Stimulated activated CD4-positive, alpha-beta T cell treated with anti-CD3 and anti-CD28 coated beads, Interleukin-2, amount 100 ng/mL, for 24 hours (primary cell): ENCODE measurements around the gene TMEM171.

Experiments
- DNase-seq, 2 donors: peaks; one replicate each; pipeline ENCODE4 v3.0.0-alpha.2; 2020

Gene TMEM171, protein sequence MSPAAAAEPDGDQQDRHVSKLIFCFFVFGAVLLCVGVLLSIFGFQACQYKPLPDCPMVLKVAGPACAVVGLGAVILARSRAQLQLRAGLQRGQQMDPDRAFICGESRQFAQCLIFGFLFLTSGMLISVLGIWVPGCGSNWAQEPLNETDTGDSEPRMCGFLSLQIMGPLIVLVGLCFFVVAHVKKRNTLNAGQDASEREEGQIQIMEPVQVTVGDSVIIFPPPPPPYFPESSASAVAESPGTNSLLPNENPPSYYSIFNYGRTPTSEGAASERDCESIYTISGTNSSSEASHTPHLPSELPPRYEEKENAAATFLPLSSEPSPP

DNA sequence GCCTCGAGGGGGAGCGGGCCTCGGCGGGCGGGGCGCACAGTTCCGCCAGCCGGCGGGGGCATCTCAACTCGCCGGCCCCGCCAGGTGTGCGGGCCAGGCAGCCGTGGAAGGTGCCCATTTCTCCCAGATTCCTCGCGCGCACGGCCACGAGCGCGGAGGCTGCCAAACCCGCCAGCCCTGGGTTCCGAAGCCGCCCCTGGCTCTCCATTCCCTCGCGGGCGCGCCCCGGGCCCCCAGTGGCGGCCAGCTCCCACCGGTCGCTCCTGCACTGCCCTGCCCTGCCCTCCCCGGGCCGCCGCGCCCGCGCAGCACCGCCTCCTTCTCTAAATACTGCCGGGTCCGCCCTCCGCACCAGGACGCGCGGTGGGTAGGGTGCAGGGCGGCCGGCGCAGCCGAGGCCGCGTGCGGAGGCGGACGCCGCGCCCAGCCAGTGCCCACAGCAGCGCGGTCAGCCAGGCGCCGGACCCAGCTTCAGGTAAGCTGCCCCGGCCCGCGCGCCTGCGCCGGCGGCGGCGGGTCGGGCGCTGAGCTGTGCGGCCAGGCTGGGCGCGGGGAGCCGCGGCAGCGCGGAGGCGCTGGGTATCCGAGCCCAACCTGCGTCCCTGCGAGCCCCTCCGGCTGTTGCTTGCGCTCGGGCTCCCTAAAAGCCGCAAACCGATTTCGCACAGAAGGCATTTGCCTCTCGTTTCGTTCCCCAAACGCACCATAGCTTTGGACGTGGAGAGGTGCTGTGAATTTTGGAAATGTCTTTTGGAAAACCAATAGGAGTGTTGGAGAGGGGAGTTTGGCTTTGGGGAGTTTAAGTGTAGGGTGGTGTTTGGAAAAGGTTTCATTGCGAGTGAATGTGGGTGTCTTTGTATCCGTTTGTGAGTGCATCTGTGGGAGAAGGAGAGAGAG, at the start of gene TMEM171:
TMEM171 (plus strand) TSS at position 354 of the 897 bp plus-strand sequence. CDS start 2,799 bp downstream, outside the sequence.
- peak in 1 of 2 donors; percentile 18 for DNase-seq

DNA sequence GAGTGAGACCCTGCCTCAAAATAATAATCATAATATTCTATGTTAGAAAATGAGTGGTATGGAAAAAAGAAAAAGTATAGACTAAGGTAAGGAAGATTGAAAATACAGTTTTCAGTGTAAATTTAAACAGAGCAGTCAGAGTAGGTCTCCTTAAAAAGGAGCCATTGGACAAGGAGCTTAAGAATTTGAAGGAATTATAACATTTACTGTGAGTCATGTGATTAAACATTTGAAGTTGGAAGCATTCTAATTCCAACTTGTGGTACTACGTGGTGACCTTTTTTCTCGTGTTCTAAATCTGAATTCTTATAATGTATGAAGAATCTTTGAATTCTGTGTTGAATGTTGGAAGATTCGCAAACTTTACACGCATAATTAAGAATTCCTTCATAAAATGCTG, 39.3 kb upstream of the TMEM171 start:
- no peak for DNase-seq

DNA sequence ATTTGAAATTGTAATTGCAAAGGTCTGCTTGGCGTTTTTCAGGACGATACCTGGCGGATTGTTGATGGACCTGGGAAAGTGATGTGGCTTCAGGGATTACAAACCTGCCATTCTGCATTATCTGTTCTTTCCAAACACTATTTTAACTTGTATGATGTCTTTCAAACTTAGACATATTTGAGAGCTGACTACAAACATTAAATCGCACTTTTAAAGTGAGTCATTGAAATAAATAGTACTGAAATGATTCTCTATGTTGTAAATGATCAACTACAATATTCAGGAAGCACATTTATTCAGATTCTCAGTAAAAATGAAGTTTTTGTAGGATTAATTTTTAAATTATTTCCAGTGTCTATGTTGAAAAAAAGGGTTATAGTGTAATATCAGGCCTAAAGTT, 32.3 kb upstream of the TMEM171 start:
- no peak for DNase-seq

DNA sequence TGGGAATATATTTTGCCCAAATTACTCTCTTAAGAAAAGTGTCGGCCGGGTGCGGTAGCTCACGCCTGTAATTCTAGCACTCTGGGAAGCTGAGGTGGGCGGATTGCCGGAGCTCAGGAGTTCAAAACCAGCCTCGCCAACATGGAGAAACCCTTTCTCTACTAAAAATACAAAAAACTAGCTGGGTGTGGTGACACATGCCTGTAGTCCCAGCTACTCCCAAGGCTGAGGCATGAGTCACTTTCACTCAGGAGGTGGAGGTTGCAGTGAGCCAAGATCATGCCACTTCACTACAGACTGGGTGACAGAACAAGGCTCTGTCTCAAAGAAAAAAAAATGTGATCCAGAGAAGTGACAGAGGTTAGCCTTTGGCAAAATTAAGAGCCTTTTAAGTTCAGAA, 26.4 kb upstream of the TMEM171 start:
- DNase-seq: peak in 1 of 2 donors; percentile 4

DNA sequence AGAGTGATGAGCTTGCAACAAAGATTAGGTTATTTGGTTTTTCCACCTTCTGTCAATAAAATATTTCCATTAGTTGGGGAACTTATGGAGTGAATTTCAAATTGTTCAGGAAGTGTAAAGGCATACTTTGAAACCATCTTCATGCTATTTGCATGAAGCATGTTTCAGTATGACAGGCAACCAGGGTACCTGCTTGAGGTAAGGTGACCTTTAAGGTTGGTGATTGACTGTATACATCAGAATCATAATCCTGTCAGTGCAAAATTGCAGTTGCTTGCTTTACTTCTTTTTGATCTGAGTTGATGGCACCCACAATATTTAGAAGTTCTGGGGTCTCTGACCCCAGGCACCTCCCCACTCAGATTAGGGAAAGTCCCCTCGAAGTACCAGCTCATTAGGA, 26.0 kb upstream of the TMEM171 start:
- DNase-seq: no peak

DNA sequence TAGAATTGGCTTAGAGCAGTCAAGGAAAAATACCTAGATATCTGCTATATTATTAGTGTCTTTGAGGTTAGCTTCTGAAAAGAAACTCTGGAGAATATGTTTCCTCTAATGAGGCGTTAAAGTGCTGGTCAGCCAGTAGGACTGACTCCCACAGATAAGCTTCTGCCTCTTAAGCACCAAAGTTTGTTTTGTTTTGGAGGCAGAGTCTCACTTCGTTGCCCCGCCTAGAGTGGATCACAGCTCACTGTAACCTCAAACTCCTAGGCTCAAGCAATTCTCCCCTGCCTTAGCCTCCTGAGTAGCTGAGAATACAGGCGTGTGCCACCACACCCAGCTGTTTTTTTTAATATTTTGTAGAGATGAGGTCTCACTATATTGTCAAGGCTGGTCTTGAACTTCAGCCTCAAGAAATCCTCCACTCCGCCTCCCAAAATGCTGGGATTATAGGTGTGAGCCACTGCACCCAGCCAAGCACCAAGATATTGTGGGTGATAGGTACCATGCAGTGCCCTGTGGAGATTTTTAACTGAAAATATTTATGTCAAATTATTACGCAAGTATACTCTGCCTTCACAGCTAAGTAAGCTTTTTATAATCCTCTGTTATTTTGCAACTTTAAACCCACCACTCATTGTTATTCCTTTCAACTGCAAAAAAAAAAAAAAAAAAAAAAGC, 24.7 kb upstream of the TMEM171 start:
- DNase-seq: no peak

DNA sequence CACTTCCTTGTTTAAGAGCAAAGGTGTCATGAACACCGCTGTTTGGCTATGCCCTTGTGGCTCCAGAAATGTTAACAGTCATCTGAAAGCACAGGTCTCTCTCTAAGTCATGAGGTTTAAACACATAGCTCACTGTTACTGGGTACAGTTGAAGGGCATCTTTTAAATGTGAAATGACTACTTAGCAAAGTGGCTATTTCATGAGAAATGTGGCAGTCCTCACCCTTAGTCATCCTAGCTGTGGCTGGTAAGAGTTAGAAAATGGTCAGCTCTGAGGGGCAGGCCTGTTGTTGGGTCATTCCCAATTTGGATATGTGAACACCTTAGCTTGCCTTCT, 24.2 kb upstream of the TMEM171 start:
- DNase-seq: no peak

DNA sequence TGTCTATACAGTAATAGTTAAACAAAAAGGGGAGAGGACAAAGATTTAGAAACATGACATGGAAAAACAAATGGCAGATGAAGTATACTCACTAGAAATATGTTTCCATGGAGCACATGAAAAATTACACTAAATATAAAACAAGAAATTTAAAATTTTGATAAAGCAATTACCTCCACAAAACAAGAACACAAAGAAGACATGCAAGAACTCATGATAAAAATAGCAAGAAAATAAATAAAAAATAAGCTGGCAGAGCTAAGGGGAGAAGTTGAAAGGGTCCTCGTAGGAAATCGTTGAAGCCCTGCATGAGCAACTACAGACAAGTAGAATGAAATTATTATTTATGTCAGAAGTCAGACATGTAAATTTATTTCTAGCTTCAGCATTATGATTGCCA, 22.6 kb upstream of the TMEM171 start:
- DNase-seq: no peak

DNA sequence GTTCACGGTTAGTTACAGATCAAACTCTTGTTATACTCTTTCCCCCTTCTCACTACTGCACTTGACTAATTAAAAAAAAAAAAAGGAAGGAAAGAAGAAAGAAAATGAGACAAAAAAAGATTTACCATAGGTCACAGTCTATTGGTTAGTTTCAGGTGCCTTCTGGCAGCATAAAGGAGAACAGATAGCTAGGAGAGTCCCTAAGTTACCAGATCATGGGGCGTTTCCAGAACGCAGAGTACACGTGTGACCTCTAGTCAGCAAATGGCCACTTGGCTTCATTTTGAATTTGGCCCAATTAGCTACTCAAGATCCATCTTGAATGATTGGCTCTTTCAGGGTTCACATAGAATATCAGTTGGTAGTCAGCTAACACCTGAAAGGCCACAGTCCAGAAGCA, 20.3 kb upstream of the TMEM171 start:
- no peak for DNase-seq

DNA sequence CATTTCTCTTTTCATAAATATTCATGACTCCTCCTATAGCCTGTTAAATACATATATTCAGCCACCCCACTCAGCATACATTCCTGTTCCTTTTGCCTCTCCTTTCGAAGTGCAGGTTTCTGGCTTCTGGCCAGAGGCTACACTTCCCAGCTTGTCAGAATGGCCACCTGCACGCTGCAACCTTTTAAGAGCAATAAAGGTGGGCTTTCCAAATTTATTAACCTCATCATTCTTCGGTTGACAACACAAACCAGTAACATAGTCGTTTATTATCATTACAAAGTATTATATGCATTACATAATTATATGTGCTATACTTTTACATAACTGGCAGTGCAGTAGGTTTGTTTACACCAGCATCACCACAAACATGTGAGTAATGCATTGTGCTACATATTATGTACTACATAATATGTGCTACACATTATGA, 16.5 kb upstream of the TMEM171 start:
- no peak for DNase-seq

DNA sequence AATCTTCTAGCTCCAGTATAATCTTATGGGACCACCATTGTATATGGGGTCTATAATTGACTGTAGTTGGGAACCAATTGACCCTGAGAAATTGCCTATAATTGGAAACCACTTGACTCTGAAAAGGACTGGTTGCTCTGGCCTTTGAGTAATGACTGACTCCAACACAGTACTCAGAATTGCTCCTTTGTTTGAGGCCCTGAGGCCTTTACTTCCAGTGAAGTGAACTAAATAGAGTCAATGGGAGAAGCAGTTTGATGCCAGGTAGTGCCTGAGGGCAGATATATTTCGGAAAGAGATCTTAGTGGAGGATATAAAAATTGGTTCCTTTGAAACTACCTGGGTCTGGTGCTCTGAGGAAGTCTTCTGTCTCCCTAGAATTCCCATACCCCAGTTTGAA, 16.0 kb upstream of the TMEM171 start:
- DNase-seq: no peak

DNA sequence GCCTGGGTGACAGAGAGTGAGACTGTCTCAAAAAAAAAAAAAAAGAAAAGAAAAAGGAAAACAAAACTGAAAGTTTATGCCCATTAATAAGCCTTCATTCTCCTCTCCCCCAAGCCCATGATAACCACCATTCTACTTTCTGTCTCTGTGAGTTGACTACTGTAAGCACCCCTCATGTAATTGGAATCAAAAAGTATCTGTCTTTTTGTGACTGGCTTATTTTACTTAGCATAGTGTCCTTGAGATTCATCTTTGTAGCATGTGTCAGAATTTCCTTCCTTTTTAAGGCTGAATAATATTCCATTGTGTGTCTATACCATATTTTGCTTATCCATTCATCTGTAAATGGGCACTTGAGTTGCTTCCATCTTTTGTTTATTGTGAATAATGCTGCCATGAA, 14.0 kb upstream of the TMEM171 start:
- no peak for DNase-seq

DNA sequence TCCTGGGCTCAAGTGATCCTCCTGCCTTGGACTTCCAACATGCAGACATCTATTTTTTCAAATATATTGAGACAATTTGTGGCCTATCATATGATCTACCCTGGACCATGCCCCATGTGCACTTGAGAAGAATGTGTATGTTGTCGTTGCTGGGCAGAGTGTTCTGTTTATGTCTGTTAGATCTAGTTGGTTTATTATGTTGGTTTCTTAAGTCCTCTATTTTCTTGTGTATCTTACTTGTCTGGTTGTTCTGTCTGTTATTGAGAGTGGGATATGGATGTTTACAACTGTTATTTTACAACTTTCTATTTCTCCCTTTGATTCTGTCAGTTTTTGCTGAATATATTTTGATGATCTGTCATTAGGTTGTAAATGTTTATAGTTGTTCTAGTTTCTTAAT, 10.2 kb upstream of the TMEM171 start:
- DNase-seq: no peak

DNA sequence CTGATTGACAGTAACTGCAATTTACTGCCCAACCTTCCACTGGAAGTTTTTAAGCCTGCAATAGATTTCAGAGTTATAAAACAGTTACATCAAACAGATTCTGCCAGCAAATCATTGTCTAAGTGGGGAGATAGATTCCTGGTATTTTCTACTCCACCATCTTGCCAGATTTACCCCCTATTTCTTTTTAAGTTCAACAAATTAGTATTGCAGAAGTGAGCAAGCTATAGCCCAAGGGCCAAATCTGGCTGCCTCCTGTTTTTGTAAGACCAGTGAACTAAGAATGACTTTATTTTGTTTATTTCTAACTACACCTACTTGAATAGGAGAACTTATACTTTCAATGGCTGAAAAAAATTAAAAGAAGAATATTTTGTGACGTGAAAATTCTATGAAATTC, 8.8 kb upstream of the TMEM171 start:
- DNase-seq: no peak

DNA sequence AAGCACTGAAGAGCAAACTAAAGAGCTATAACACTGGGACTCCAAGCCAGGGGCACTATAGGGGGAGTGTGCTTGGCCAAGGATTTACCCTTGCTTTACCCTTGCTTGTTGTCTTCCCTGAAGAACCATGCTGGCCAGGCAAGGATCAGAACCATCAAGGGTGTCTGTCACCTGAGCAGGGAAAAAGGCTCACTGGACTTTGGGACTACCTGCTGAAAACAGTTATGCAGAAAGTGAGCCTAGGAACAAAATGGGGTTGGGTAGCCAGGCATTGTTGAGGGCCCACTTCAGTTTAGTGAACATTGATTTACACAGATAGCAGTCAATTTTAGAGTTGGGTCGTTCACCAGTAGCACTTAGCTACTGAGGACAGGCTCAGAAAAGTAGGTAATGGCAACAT, 8.0 kb upstream of the TMEM171 start:
- DNase-seq: no peak

DNA sequence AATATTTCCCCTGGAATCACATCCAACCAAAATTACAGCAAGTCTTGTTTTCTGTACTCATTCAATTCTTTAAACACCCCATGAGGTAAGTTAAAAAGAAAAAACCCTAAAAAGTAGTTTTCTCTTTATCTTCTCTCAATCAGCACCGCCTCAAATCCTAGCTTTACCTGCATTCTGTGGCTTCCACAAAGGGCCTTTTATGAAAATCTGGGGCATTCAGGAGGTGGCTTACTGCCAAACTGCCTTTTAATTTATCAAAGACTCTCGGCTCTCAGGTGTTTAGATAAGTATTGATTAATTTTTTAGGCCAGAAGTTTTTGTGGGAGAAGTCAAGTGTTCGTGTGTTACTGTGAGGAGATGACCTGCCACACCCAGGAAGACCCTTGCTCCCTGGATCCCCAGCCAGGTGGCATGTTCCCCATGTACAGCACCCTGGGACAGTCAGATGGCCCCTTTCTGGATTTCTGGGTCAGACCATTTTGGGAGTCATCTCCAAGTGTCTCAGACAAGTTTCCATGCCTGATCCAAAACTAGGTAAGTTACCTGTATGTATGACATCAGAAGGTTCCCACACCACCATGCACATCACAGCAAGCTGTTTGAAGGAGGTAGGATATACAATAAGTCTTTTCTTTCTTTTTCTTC, 6.2 kb upstream of the TMEM171 start:
- no peak for DNase-seq

DNA sequence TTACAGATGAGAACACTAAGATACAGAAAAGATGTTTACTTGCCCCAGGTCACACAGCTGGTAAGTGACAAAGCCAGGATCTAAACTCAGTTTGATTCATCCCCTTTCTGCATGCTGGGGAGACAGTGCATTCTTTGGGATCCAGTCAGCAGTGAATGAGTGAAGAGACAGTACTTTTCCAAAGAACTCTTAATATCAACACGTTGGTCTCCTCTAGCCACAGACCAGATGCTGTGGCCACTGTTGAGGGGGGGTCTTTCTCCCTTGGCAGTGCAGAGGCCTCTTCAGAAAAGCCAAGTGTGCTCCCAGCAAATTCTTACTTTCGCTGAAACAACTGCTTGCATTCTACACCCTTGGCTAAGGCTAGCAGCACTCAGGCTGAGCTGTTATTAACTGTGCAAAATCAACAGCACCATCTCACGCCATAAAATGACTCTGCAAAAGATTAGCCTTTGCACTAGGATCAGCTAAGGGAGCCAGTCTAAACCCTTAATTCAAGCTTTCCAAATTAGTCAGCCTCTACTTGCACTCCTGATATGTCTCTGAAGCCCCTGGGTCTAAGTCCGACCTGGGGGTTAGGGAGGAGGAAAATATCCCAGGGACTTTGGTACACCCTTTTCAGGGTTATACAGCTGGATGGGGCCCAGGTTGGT, 4.8 kb upstream of the TMEM171 start:
- DNase-seq: no peak

DNA sequence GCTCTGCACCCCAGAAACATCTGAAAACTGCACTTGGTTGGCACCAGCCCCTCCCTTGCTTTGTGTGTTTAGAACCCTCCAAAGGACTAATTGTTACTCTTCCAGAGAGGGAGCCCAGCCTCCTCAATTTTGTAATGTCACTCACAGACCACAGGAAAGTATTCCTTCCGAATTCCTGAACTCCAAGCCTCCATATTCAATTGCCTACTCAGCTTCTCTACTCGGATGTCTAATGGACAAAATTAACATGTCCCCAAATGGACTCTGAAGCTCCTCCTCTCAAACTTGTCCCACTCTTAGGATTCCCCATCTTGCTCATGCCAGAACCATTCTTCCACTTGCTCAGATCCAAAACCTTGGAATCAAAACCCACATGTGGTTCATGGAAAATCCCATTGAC, 3.9 kb upstream of the TMEM171 start:
- DNase-seq: no peak

DNA sequence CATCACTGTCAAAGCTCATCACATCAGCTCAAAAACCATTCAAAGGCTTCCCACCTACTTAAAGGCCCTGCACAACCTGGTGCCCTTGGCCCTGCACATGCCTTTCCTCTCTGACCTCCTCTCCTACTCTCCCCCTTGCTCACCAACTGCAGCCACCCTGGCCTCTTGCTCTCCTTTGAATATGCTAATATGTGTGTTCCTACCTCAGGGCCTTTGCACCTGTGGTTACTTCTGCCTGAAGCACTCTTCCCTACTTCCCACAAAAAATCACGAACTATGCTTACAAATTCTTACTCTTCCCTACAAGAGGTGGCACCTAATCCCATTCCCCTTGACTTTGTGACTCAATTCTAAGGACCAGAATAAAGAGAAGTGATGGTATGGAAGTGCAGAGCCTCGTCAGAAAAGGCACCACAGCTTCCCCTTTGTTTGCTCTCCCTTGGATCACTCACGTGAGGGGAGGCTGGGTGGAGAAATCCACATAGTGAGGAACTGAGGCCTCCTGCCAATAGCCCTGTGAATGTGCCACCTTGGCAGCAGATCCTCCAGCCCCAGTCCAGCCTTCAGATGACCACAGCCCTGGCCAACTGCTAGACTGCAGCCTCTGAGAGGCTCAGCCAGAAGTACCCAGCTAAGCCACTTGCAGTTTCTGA, 3.2 kb upstream of the TMEM171 start:
- no peak for DNase-seq

DNA sequence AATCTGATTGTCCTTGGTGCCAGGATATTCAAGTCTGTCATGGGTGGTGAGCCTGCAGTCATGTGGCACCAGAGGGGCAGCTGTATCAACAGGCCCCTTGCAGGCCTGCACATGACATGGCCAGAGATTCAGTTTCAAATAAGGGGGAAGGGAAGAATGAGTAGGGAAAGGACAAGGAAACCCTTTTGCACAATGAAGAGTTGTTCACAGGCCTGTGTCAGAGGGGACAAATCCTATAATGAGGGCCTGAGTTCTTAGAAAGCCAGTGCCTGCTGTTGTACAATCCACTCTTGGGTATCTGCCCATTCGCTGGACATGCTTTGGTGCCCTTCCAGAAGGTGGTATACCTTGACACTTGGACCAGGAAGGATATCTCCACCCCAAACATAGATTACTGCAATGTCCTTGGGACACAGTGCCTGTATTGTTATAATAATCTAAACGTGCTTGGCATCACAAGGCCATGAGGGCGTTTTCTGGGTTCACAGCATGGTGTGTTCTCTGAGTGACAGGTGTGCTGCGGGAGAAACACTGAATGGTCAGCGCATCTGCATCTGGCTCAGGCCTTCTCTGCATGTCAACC, 1.9 kb upstream of the TMEM171 start:
- DNase-seq: no peak

DNA sequence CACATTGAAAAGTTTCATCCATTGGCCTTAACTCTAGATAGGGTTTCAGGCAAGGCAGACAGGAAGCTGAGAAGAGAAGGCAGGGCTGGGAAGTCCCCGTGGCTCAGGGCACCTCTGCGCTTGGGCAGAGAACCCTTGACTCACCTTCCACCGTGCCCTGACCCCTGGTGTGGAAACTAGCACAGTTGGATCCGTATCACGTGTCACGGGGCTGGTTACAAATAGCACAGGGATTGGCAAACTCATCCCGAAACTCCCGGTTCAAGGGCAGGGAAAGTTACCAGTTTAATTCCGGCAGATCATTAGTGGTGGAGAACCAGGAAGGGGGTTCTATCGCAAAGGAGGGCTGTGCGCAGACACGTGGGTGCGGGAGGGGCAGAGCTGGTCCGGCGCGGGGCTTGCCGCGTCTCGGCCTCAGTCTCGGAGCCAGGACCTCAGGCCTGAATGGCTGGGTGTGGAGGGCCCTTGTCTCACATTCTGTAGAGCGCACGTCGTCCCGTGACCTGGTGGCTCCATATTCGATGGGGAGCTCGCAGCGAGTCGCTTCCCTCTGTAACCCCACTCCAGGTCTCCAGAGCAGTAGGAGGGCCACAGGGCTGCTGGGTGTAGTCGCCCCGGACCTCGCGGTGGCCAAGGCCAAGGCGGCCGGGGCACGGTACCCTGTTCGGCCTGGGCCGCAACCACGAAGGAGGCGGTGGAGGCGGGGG, 771 bp upstream of the TMEM171 start:
- DNase-seq: peak in 1 of 2 donors; percentile 30
